Ovary (tissue), 10 donors: ENCODE data around the gene CDKL5. TPM values are rescaled to one million over a fixed set of nuclear protein-coding genes. Genes with fewer than 3 reads are reported as not detected.
A peak's percentile ranks its signal among the peaks of the same experiment; 100 is the strongest.

Source experiments
- DNase-seq, 5 donors: peaks; one replicate each; pipeline ENCODE4 v3.0.0-alpha.2; 2019 to 2020
- H3K27ac ChIP-seq, 2 donors: fragments of 200-600 bp; one replicate each; pipeline versions ENCODE4 v1.5.1 to v1.8.0; 2019 to 2022
- H3K27me3 ChIP-seq: fragments of 200-600 bp; one replicate; pipeline ENCODE4 v1.8.0; 2022
- H3K36me3 ChIP-seq: fragments of 200-600 bp; sonication (generic); one replicate; pipeline ENCODE4 v1.5.1; 2019
- H3K4me1 ChIP-seq: one replicate; pipeline ENCODE4 v1.8.1; 2013; ENCODE audit warnings: mild to moderate bottlenecking, moderate library complexity; ENCODE audit not compliant: insufficient read depth
- H3K4me3 ChIP-seq: fragments of 200-600 bp; sonication (generic); one replicate; pipeline ENCODE4 v1.5.1; 2017
- H3K9me3 ChIP-seq, 2 donors: fragments of 200-600 bp in 1 of 2; sonication (generic) in 1 of 2; one replicate each; pipeline versions ENCODE4 v1.5.1 to v1.8.1; 2013 to 2019; ENCODE audit warnings: mild to moderate bottlenecking in 1 of 2, moderate library complexity in 1 of 2
- CTCF ChIP-seq, 3 donors: fragments of 450-650 bp in 2 of 3; fragments of 200-600 bp in 1 of 3; IDR thresholded peaks; one replicate each; pipeline versions ENCODE4 v1.5.1 to v1.8.0; 2016 to 2022; ENCODE audit warnings: antibody characterized with exemption in 3 of 3, mild to moderate bottlenecking in 1 of 3
- EP300 ChIP-seq: sonication (generic); formaldehyde crosslinking; IDR thresholded peaks from one replicate; pipeline ENCODE4 v1.6.1; 2017; ENCODE audit warnings: antibody characterized with exemption
- POLR2A ChIP-seq: fragments of 450-650 bp; IDR thresholded peaks from one replicate; pipeline ENCODE4 v1.6.1; 2017; ENCODE audit warnings: antibody characterized with exemption, mild to moderate bottlenecking, moderate library complexity
- WGBS, 3 donors: extraction: QIAGEN DNeasy Blood & Tissue Kit in 1 of 3; methylation state at CpG; one replicate each; pipeline versions ENCODE4 v1.1.5 to v1.1.7; 2013 to 2017; 5-methylcytosine and 5-hydroxymethylcytosine counted together
- intact Hi-C, 4 donors: fragments of 100-400 bp; cut with DNase I; formaldehyde crosslinking; loops; one replicate each; pipeline versions ENCODE4 v1.11.0 to v1.15.1; 2022 to 2023
- long read RNA-seq, 3 donors: library from polyadenylated mRNA in 2 of 3; unstranded in 2 of 3; transcript quantifications; one replicate each; pipeline ENCODE4 v2.0.0 and lab custom pipeline, GENCODE V29; 2021 to 2026
- polyA plus RNA-seq, 2 donors: library from polyadenylated mRNA; stranded (reverse); fragments of 200-250 nt in 1 of 2; fragments of 350-450 nt in 1 of 2; fragmentation: Illumina TruSeq in 1 of 2; extraction: RNeasy Lipid Tissue Mini Kit (QIAGEN cat#74804) in 1 of 2; gene quantifications; one replicate each; pipeline ENCODE4 v1.2.3, GENCODE V29; 2013 to 2014
- total RNA-seq, 7 donors: library from RNA; depleted of rRNA in 2 of 7; stranded (reverse); fragments of >200 nt in 2 of 7; fragmentation: NEBNext Ultra II Directional in 3 of 7; extraction: Animal tissue kit (Norgen Biotek cat#: 25700) in 3 of 7; gene quantifications; one replicate each; pipeline versions ENCODE4 v1.1.0 to v1.2.4, GENCODE V29; 2016 to 2023
- donor health status: DM: no; HTN: no; CAD: no; lungs with moderate emphysema.
- donor health status: DM: no; HTN: no; CAD: no.
- donor health status: Bipolar disorder and iron deficiency.
- donor health status: DM: yes; HTN: yes; CAD: no.
- donor health status: DM: no; HTN: no; CAD: no.
- donor health status: DM: yes; HTN: yes; CAD: no.

Gene CDKL5
- total RNA-seq = 10 to 100 TPM in 5 of 7 donors, 1 to 10 TPM in 2; 6.7 to 18.5 (median 12.8) TPM
- polyA plus RNA-seq = 1 to 10 TPM; 2.6 to 5.7 TPM
- long read RNA-seq, donor 1, partial matches to known transcripts = 16 of 24 reads
- long read RNA-seq, donor 1, other reads (novel, unspliced or antisense) = 8 of 24 reads
- long read RNA-seq, donor 2, partial matches to known transcripts = 8 of 8 reads
- long read RNA-seq, donor 2, other reads (novel, unspliced or antisense) = 0 of 8 reads
- long read RNA-seq, donor 3, partial matches to known transcripts = 0 of 1 reads
- long read RNA-seq, donor 3, other reads (novel, unspliced or antisense) = 1 of 1 reads

GRCh38 chrX:18425199-18426003 is at the start of gene CDKL5:
Gene CDKL5 (plus strand): TSS chrX:18425608. CDS start chrX:18507097, 81,489 bp downstream.
- H3K4me1 ChIP-seq = no peaks in the 10 kb centered on the region
- H3K27me3 ChIP-seq = no peaks in the 10 kb centered on the region
- H3K4me3 ChIP-seq = peak within 1 kb of the TSS; percentile 58
- peak; percentile 95 to 98 (median 97) for DNase-seq
- TF ChIP-seq CTCF (IDR thresholded peaks at IDR 0.05) (no peak), POLR2A (peak; percentile 67), EP300 (no peak)
- no peaks in the 10 kb centered on the region for H3K9me3 ChIP-seq
- H3K27ac ChIP-seq = peak within 1 kb of the TSS; percentile 78 to 83
- no peaks in the 10 kb centered on the region for H3K36me3 ChIP-seq
- 14 to 27% (median 23%) methylated on average over 55 to 79 of the region's 79 CpGs for WGBS, 3 donors
- intact Hi-C loops = no loop called here

- H3K9me3 ChIP-seq = no peaks in the 10 kb centered on the region
- 36 to 42% (median 37%) methylated on average over 6 of the region's 6 CpGs for WGBS, 3 donors
- DNase-seq = no peak
- intact Hi-C loops = no loop called here
- no peaks in the 10 kb centered on the region for H3K27me3 ChIP-seq
- TF ChIP-seq CTCF (IDR thresholded peaks at IDR 0.05) (no peak), EP300 (no peak), POLR2A (no peak)
- no peak overlapping the region for H3K4me3 ChIP-seq
- H3K36me3 ChIP-seq = no peaks in the 10 kb centered on the region
- no peak overlapping the region for H3K27ac ChIP-seq
- H3K4me1 ChIP-seq = no peaks in the 10 kb centered on the region
Measured at GRCh38 chrX:18377796-18378195, 47.6 kb upstream of the CDKL5 start.

- Histone ChIP-seq H3K4me1 (no peaks in the 10 kb centered on the region), H3K27me3 (no peaks in the 10 kb centered on the region), H3K4me3 (no peak overlapping the region), H3K36me3 (no peaks in the 10 kb centered on the region), H3K9me3 (no peaks in the 10 kb centered on the region), H3K27ac (no peak overlapping the region)
- no peak for DNase-seq
- TF ChIP-seq EP300 (no peak), POLR2A (no peak), CTCF (IDR thresholded peaks at IDR 0.05) (no peak)
- WGBS, 3 donors = 57 to 69% (median 57%) methylated on average over 3 of the region's 3 CpGs
- intact Hi-C loops = loop anchor here in 3 of 4 donors (5.0 to 10.0 kb wide), 3 partner anchors 285 to 945 kb away; partner anchors contain the start of gene RS1 (in 1 of the 3)
Measured at GRCh38 chrX:18389966-18390365, 35.4 kb upstream of the CDKL5 start.

- Histone ChIP-seq H3K4me1 (no peaks in the 10 kb centered on the region), H3K27me3 (no peaks in the 10 kb centered on the region), H3K4me3 (no peak overlapping the region), H3K27ac (no peak overlapping the region), H3K9me3 (no peaks in the 10 kb centered on the region), H3K36me3 (no peaks in the 10 kb centered on the region)
- 17 to 23% (median 18%) methylated on average over 9 of the region's 9 CpGs for WGBS, 3 donors
- DNase-seq = peak; percentile 53 to 75 (median 68)
- intact Hi-C loops = loop anchor here in 3 of 4 donors (5.0 to 10.0 kb wide), 3 partner anchors 284 to 944 kb away; partner anchors contain the start of gene RS1 (in 1 of the 3)
- TF ChIP-seq EP300 = no peak
- TF ChIP-seq CTCF (IDR thresholded peaks at IDR 0.05) = peak; percentile 54 to 67 (median 62)
Measured at GRCh38 chrX:18390941-18391538, 34.4 kb upstream of the CDKL5 start.
